ENCODE measurements around the gene CIP2A. TPM values are rescaled to one million over a fixed set of nuclear protein-coding genes. Genes with fewer than 3 reads are reported as not detected.

CIP2A gene
- total RNA-seq, 4 donors from 2014 or later: 0.61 to 1.9 (median 0.96) TPM

- Histone ChIP-seq H3K4me3 (no peak overlapping the region), H3K27ac (no peak overlapping the region), H3K27me3 (no peaks in the 10 kb centered on the region), H3K4me1 (no peaks in the 10 kb centered on the region), H3K9me3 (no peaks in the 10 kb centered on the region), H3K36me3 (peaks cover 0 to 12% of the 10 kb centered on the region in 2 donors)
- in situ Hi-C loops (cut with MboI; ENCODE audit: low sequenced_read_pairs in 4 of 4): no loop called here
- ATAC-seq (no peak), DNase-seq (no peak)
- TF ChIP-seq CTCF (IDR thresholded peaks at IDR 0.05 in 4 of 5, conservative IDR thresholded peaks at IDR 0.05 in 1 of 5) (no peak), POLR2A (IDR thresholded peaks at IDR 0.05) (no peak)
- intact Hi-C loops (cut with DNase I; ENCODE audit: low total_unique reads): no loop called here
Measured at GRCh38 chr3:108610651-108611050, 21.4 kb upstream of the CIP2A start.

GRCh38 chr3:108608750-108609149, 19.5 kb upstream of the CIP2A start:
- TF ChIP-seq CTCF (IDR thresholded peaks at IDR 0.05 in 4 of 5, conservative IDR thresholded peaks at IDR 0.05 in 1 of 5): no peak
- TF ChIP-seq POLR2A (IDR thresholded peaks at IDR 0.05): no peak
- Histone ChIP-seq H3K9me3 (no peaks in the 10 kb centered on the region), H3K27ac (no peak overlapping the region), H3K4me1 (no peaks in the 10 kb centered on the region), H3K27me3 (no peaks in the 10 kb centered on the region), H3K36me3 (peaks cover 0 to 12% of the 10 kb centered on the region in 2 donors), H3K4me3 (no peak overlapping the region)
- DNase-seq (no peak), ATAC-seq (no peak)
- in situ Hi-C loops (cut with MboI; ENCODE audit: low sequenced_read_pairs in 4 of 4) (no loop called here), intact Hi-C loops (cut with DNase I; ENCODE audit: low total_unique reads) (no loop called here)

- intact Hi-C loops (cut with DNase I; ENCODE audit: low total_unique reads) (no loop called here), in situ Hi-C loops (cut with MboI; ENCODE audit: low sequenced_read_pairs in 4 of 4) (no loop called here)
- Histone ChIP-seq H3K9me3 (no peaks in the 10 kb centered on the region), H3K4me3 (no peak overlapping the region), H3K36me3 (peaks cover 0 to 12% of the 10 kb centered on the region in 2 donors), H3K27ac (no peak overlapping the region), H3K4me1 (peaks cover 9 to 12% of the 10 kb centered on the region in 2 donors), H3K27me3 (no peaks in the 10 kb centered on the region)
- no peak for TF ChIP-seq POLR2A (IDR thresholded peaks at IDR 0.05)
- no peak for TF ChIP-seq CTCF (IDR thresholded peaks at IDR 0.05 in 4 of 5, conservative IDR thresholded peaks at IDR 0.05 in 1 of 5)
- DNase-seq (no peak), ATAC-seq (no peak)
Measured at GRCh38 chr3:108605491-108605890, 16.3 kb upstream of the CIP2A start.

GRCh38 chr3:108605028-108605427, 15.8 kb upstream of the CIP2A start:
- Histone ChIP-seq H3K36me3 (peaks cover 0 to 10% of the 10 kb centered on the region in 2 donors), H3K27me3 (no peaks in the 10 kb centered on the region), H3K4me1 (peaks cover 9 to 12% of the 10 kb centered on the region in 2 donors), H3K4me3 (no peak overlapping the region), H3K9me3 (no peaks in the 10 kb centered on the region), H3K27ac (no peak overlapping the region)
- intact Hi-C loops (cut with DNase I; ENCODE audit: low total_unique reads): no loop called here
- ATAC-seq (no peak), DNase-seq (no peak)
- in situ Hi-C loops (cut with MboI; ENCODE audit: low sequenced_read_pairs in 4 of 4): no loop called here
- no peak for TF ChIP-seq POLR2A (IDR thresholded peaks at IDR 0.05)
- TF ChIP-seq CTCF (IDR thresholded peaks at IDR 0.05 in 4 of 5, conservative IDR thresholded peaks at IDR 0.05 in 1 of 5): no peak

GRCh38 chr3:108603691-108604090, 14.5 kb upstream of the CIP2A start:
- no peaks in the 10 kb centered on the region for H3K36me3 ChIP-seq
- peaks cover 9 to 12% of the 10 kb centered on the region in 2 donors for H3K4me1 ChIP-seq
- in situ Hi-C loops (cut with MboI; ENCODE audit: low sequenced_read_pairs in 4 of 4) (no loop called here), intact Hi-C loops (cut with DNase I; ENCODE audit: low total_unique reads) (no loop called here)
- TF ChIP-seq POLR2A (IDR thresholded peaks at IDR 0.05) (no peak), CTCF (IDR thresholded peaks at IDR 0.05 in 4 of 5, conservative IDR thresholded peaks at IDR 0.05 in 1 of 5) (no peak)
- H3K27me3 ChIP-seq: no peaks in the 10 kb centered on the region
- no peaks in the 10 kb centered on the region for H3K9me3 ChIP-seq
- ATAC-seq (no peak), DNase-seq (no peak)
- H3K4me3 ChIP-seq: no peak overlapping the region
- H3K27ac ChIP-seq: no peak overlapping the region

All from gastrocnemius medialis (tissue), 4 donors.